ENCODE data around the gene NRG3. TPM values are rescaled to one million over a fixed set of nuclear protein-coding genes. Genes with fewer than 3 reads are reported as not detected.

The NRG3 gene
- total RNA-seq, 1 donor from 2014 or later: 2.6 TPM

- Histone ChIP-seq H3K36me3 (no peaks in the 10 kb centered on the region), H3K4me1 (no peaks in the 10 kb centered on the region), H3K4me3 (no peak overlapping the region), H3K27ac (no peak overlapping the region), H3K27me3 (ENCODE audit: low read depth) (no peaks in the 10 kb centered on the region), H3K9me3 (no peaks in the 10 kb centered on the region)
- ATAC-seq: no peak
- no peak for DNase-seq
- TF ChIP-seq CTCF (IDR thresholded peaks at IDR 0.05): no peak
- intact Hi-C loops (cut with DNase I): no loop called here
These were observed 972.2 kb downstream of the NRG3 start for GRCh38 chr10:82847242-82847641.

- no peak for TF ChIP-seq CTCF (IDR thresholded peaks at IDR 0.05)
These were observed 975.2 kb downstream of the NRG3 start for GRCh38 chr10:82850191-82850590.

GRCh38 chr10:82856957-82857613 is 982.1 kb downstream of the NRG3 start:
- TF ChIP-seq CTCF (IDR thresholded peaks at IDR 0.05): no peak

More at GRCh38 chr10:82850191-82850590, 975.2 kb downstream of the NRG3 start:
- Histone ChIP-seq H3K36me3 (no peaks in the 10 kb centered on the region), H3K9me3 (no peaks in the 10 kb centered on the region), H3K4me1 (no peaks in the 10 kb centered on the region), H3K27ac (no peak overlapping the region), H3K27me3 (ENCODE audit: low read depth) (no peaks in the 10 kb centered on the region), H3K4me3 (no peak overlapping the region)
- ATAC-seq (no peak), DNase-seq (no peak)
- intact Hi-C loops (cut with DNase I): no loop called here

GRCh38 chr10:82861889-82862288 is 986.9 kb downstream of the NRG3 start:
- no peaks in the 10 kb centered on the region for H3K9me3 ChIP-seq
- intact Hi-C loops (cut with DNase I): no loop called here
- ATAC-seq: no peak
- H3K4me1 ChIP-seq: no peaks in the 10 kb centered on the region
- H3K27me3 ChIP-seq (ENCODE audit: low read depth): no peaks in the 10 kb centered on the region
- H3K36me3 ChIP-seq: no peaks in the 10 kb centered on the region
- DNase-seq: no peak
- no peak overlapping the region for H3K4me3 ChIP-seq
- no peak overlapping the region for H3K27ac ChIP-seq
- no peak for TF ChIP-seq CTCF (IDR thresholded peaks at IDR 0.05)

More at GRCh38 chr10:82856957-82857613, 982.1 kb downstream of the NRG3 start:
- ATAC-seq: no peak
- no peaks in the 10 kb centered on the region for H3K9me3 ChIP-seq
- intact Hi-C loops (cut with DNase I): no loop called here
- no peak overlapping the region for H3K27ac ChIP-seq
- no peaks in the 10 kb centered on the region for H3K36me3 ChIP-seq
- no peak overlapping the region for H3K4me3 ChIP-seq
- DNase-seq: no peak
- no peaks in the 10 kb centered on the region for H3K4me1 ChIP-seq
- H3K27me3 ChIP-seq (ENCODE audit: low read depth): no peaks in the 10 kb centered on the region

- no peaks in the 10 kb centered on the region for H3K36me3 ChIP-seq
- H3K4me3 ChIP-seq: no peak overlapping the region
- no peaks in the 10 kb centered on the region for H3K4me1 ChIP-seq
- TF ChIP-seq CTCF (IDR thresholded peaks at IDR 0.05): no peak
- no peak for ATAC-seq
- H3K9me3 ChIP-seq: no peaks in the 10 kb centered on the region
- no peak for DNase-seq
- intact Hi-C loops (cut with DNase I): no loop called here
- H3K27me3 ChIP-seq (ENCODE audit: low read depth): no peaks in the 10 kb centered on the region
- no peak overlapping the region for H3K27ac ChIP-seq
These were observed 990.4 kb downstream of the NRG3 start for GRCh38 chr10:82865366-82865765.
